Esophagus (tissue), 2 donors: Measurements from ENCODE around the gene CFAP119. TPM values are rescaled to one million over a fixed set of nuclear protein-coding genes. Genes with fewer than 3 reads are reported as not detected.
A peak's percentile ranks its signal among the peaks of the same experiment; 100 is the strongest.

Source experiments
- H3K27ac ChIP-seq, 2 donors: one replicate each; pipeline ENCODE4 v1.5.1; 2013; ENCODE audit warnings: low read depth in 2 of 2, mild to moderate bottlenecking in 2 of 2, inconsistent platforms in 1 of 2, low read length in 1 of 2, moderate library complexity in 1 of 2
- H3K27me3 ChIP-seq, 2 donors: one replicate each; pipeline ENCODE4 v1.6.1; 2013; ENCODE audit warnings: low read length in 2 of 2, control low read depth in 1 of 2, mild to moderate bottlenecking in 1 of 2; ENCODE audit not compliant: insufficient read depth in 2 of 2, control insufficient read depth in 1 of 2
- H3K36me3 ChIP-seq, 2 donors: one replicate each; pipeline ENCODE4 v1.6.1; 2013; ENCODE audit warnings: low read length in 1 of 2; ENCODE audit not compliant: control insufficient read depth in 2 of 2, insufficient read depth in 2 of 2
- H3K4me1 ChIP-seq, 2 donors: one replicate each; pipeline ENCODE4 v1.6.1; 2013; ENCODE audit warnings: low read length in 1 of 2; ENCODE audit not compliant: control insufficient read depth in 2 of 2, insufficient read depth in 2 of 2
- H3K4me3 ChIP-seq, 2 donors: one replicate each; pipeline ENCODE4 v1.5.1; 2013; ENCODE audit warnings: low read length in 2 of 2, mild to moderate bottlenecking in 2 of 2, low read depth in 1 of 2, moderate library complexity in 1 of 2
- H3K9me3 ChIP-seq, 2 donors: one replicate each; pipeline ENCODE4 v1.6.1; 2013; ENCODE audit warnings: mild to moderate bottlenecking in 2 of 2, low read depth in 1 of 2, low read length in 1 of 2, moderate library complexity in 1 of 2; ENCODE audit not compliant: control insufficient read depth in 2 of 2, insufficient read depth in 1 of 2
- WGBS, 2 donors: extraction: QIAGEN DNeasy Blood & Tissue Kit; methylation state at CpG; one replicate each; pipeline ENCODE4 v1.1.7; 2013; 5-methylcytosine and 5-hydroxymethylcytosine counted together
- polyA plus RNA-seq, 2 donors: library from polyadenylated mRNA; stranded (reverse); fragments of 200-250 nt; gene quantifications; one replicate each; pipeline ENCODE4 v1.2.3, GENCODE V29; 2013
- donor health status: healthy with polysubstance abuse.
- donor health status: Bipolar disorder and iron deficiency.

CFAP119 gene
- polyA plus RNA-seq, 2 donors: 3.5 to 6.2 TPM

DNA sequence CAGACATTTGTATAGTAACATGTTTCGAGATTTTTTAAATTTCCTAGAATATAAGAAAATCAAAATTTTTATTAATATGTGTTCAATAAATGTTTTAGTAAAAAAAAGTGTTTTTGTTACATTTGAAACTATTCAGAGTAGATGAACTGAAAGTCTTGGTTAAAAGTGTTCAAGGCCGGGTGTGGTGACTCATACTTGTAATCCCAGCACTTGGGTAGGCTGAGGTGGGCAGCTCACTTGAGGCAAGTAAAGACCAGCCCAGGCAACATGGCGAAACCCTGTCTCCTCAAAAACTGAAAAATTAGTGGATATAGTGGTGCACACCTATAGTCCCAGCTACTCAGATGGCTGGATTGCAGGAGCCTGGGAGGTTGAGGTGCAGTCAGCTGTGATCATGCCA, 30.5 kb downstream of the CFAP119 start:
- peaks cover 29 to 40% of the 10 kb centered on the region in 2 donors for H3K36me3 ChIP-seq

GRCh38 chr16:30728899-30729672, 32.8 kb downstream of the CFAP119 start:
- WGBS, 2 donors: 82 to 85% methylated on average over 17 of the region's 17 CpGs

More for the DNA sequence above, 30.5 kb downstream of the CFAP119 start:
- H3K9me3 ChIP-seq: no peaks in the 10 kb centered on the region
- no peaks in the 10 kb centered on the region for H3K27me3 ChIP-seq
- H3K4me1 ChIP-seq: no peaks in the 10 kb centered on the region
- H3K27ac ChIP-seq: no peak overlapping the region
- WGBS, 2 donors: 76 to 83% methylated on average over 3 of the region's 3 CpGs
- H3K4me3 ChIP-seq: no peak overlapping the region

GRCh38 chr16:30728321-30728720, 33.5 kb downstream of the CFAP119 start:
- H3K9me3 ChIP-seq: no peaks in the 10 kb centered on the region
- H3K27me3 ChIP-seq: no peaks in the 10 kb centered on the region
- no peak overlapping the region for H3K4me3 ChIP-seq
- no peaks in the 10 kb centered on the region for H3K4me1 ChIP-seq
- 91 to 92% methylated on average over 6 of the region's 6 CpGs for WGBS, 2 donors
- no peak overlapping the region for H3K27ac ChIP-seq
- peaks cover 29 to 45% of the 10 kb centered on the region in 2 donors for H3K36me3 ChIP-seq

More at GRCh38 chr16:30728899-30729672, 32.8 kb downstream of the CFAP119 start:
- Histone ChIP-seq H3K27me3 (no peaks in the 10 kb centered on the region), H3K4me3 (no peak overlapping the region), H3K27ac (no peak overlapping the region), H3K36me3 (peaks cover 27 to 42% of the 10 kb centered on the region in 2 donors), H3K4me1 (no peaks in the 10 kb centered on the region), H3K9me3 (no peaks in the 10 kb centered on the region)

DNA sequence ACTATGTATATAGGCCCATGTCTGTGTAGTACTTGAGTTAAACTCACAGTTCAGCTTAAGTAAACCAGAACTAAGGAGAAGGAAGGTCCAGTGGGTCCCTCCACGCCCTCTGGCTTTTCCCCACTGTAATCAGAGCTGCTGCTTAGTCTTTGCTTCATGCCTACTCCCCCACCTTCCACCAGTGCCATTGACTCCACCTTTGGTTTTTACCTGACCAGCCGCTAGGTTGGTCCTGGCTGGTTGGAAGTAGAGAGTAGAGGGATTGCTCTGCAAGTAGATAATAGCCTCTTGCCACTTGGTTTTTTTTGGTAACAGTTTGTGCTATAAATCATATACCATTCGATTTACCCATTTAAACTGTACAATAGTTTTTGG, 36.5 kb downstream of the CFAP119 start:
- H3K36me3 ChIP-seq: peaks cover 36 to 57% of the 10 kb centered on the region in 2 donors
- H3K4me1 ChIP-seq: no peaks in the 10 kb centered on the region
- no peak overlapping the region for H3K4me3 ChIP-seq
- 88 to 94% methylated on average over 3 of the region's 3 CpGs for WGBS, 2 donors
- H3K27me3 ChIP-seq: no peaks in the 10 kb centered on the region
- H3K27ac ChIP-seq: no peak overlapping the region
- no peaks in the 10 kb centered on the region for H3K9me3 ChIP-seq

GRCh38 chr16:30724641-30725417, 37.0 kb downstream of the CFAP119 start:
- H3K27ac ChIP-seq: peak overlapping the region in 1 of 2 donors; percentile 52
- H3K4me3 ChIP-seq: no peak overlapping the region
- WGBS, 2 donors: 70 to 78% methylated on average over 23 of the region's 23 CpGs

GRCh38 chr16:30723725-30724355, 38.0 kb downstream of the CFAP119 start:
- Histone ChIP-seq H3K4me1 (no peaks in the 10 kb centered on the region), H3K36me3 (peaks cover 29 to 61% of the 10 kb centered on the region in 2 donors), H3K4me3 (no peak overlapping the region), H3K27me3 (no peaks in the 10 kb centered on the region), H3K27ac (no peak overlapping the region), H3K9me3 (no peaks in the 10 kb centered on the region)
- WGBS, 2 donors: 89 to 91% methylated on average over 12 of the region's 12 CpGs

More at GRCh38 chr16:30724641-30725417, 37.0 kb downstream of the CFAP119 start:
- Histone ChIP-seq H3K27me3 (no peaks in the 10 kb centered on the region), H3K4me1 (no peaks in the 10 kb centered on the region), H3K36me3 (peaks cover 36 to 62% of the 10 kb centered on the region in 2 donors), H3K9me3 (no peaks in the 10 kb centered on the region)

DNA sequence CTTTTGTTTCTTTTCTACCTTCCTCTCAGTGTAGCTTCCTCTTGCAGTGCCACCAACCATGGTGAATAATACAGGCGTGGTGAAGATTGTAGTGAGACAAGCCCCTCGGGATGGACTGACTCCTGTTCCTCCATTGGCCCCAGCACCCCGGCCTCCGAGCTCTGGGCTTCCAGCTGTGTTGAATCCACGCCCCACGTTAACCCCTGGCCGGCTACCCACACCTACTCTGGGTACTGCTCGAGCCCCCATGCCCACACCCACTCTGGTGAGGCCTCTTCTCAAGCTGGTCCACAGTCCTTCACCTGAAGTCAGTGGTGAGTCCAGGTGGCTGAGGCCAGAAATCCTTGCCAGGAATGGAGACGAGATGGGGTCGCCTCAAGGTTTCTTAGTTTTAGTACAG, 38.9 kb downstream of the CFAP119 start:
- peaks cover 28 to 60% of the 10 kb centered on the region in 2 donors for H3K36me3 ChIP-seq
- WGBS, 2 donors: 90 to 92% methylated on average over 10 of the region's 10 CpGs
- H3K4me1 ChIP-seq: no peaks in the 10 kb centered on the region
- no peaks in the 10 kb centered on the region for H3K27me3 ChIP-seq
- no peak overlapping the region for H3K27ac ChIP-seq
- no peak overlapping the region for H3K4me3 ChIP-seq
- no peaks in the 10 kb centered on the region for H3K9me3 ChIP-seq

- WGBS, 2 donors: 73 to 83% methylated on average over 6 of the region's 6 CpGs
- Histone ChIP-seq H3K36me3 (peaks cover 28 to 60% of the 10 kb centered on the region in 2 donors), H3K4me3 (no peak overlapping the region), H3K4me1 (no peaks in the 10 kb centered on the region), H3K27me3 (no peaks in the 10 kb centered on the region), H3K9me3 (no peaks in the 10 kb centered on the region), H3K27ac (no peak overlapping the region)
Measured at GRCh38 chr16:30722443-30722842, 39.4 kb downstream of the CFAP119 start.

- Histone ChIP-seq H3K36me3 (peaks cover 28 to 58% of the 10 kb centered on the region in 2 donors), H3K27me3 (no peaks in the 10 kb centered on the region)
- WGBS, 2 donors: 96 to 97% methylated on average over 1 of the region's 1 CpG
Measured at GRCh38 chr16:30721606-30722005, 40.3 kb downstream of the CFAP119 start.

More at GRCh38 chr16:30721606-30722005, 40.3 kb downstream of the CFAP119 start:
- Histone ChIP-seq H3K27ac (no peak overlapping the region), H3K4me3 (no peak overlapping the region), H3K9me3 (no peaks in the 10 kb centered on the region), H3K4me1 (no peaks in the 10 kb centered on the region)
